Renal cortex interstitium (tissue), 11 donors: ENCODE data around the gene PRIM2. TPM values are rescaled to one million over a fixed set of nuclear protein-coding genes. Genes with fewer than 3 reads are reported as not detected.
A peak's percentile ranks its signal among the peaks of the same experiment; 100 is the strongest.
"Not testable (repeated sequence)": the region's sequence is repeated elsewhere in the genome, so short reads cannot be mapped to it uniquely, and the experiment has no call there.

Experiments used
- DNase-seq, 11 donors: peaks; one replicate each; pipeline ENCODE4 v3.0.0-alpha.2; 2013; ENCODE audit warnings: low read depth in 9 of 11, low spot score in 4 of 11; ENCODE audit errors: extremely low read depth in 1 of 11
- polyA plus RNA-seq, 3 donors: library from polyadenylated mRNA; unstranded; fragments of 120-200 nt; gene quantifications; one replicate each; pipeline ENCODE4 v1.2.1, GENCODE V29; 2013; ENCODE audit not compliant: insufficient read length in 3 of 3

Gene PRIM2
- polyA plus RNA-seq, 3 donors = 13.5 to 20.6 (median 16.9) TPM

DNA sequence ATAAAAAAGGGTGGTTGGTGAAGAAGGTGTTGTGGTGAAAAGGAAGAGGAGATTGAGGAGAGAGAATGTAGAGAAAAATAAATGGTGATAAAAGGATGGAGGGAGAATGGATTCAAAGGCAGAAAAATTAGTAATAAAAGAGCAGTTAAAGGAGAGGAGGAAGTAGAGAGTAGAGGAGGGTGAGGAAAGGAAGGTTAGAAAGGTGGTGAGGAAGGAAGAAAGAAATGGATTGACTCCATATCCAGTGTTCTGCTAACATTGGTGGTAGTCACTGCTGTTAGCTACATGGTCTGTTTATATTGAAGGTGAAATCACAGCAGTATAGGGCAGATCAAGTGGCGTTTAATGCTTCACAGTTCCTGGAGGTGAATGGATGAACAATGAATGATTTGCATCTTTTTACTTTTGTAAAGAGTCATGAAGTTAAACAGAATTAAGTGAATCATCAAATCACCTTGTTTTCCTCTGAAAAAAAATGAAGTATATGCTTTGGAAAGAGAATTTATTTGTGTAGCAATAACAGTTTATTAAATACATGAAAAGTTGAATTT is 154.0 kb downstream of the PRIM2 start:
- DNase-seq = not testable (repeated sequence)

DNA sequence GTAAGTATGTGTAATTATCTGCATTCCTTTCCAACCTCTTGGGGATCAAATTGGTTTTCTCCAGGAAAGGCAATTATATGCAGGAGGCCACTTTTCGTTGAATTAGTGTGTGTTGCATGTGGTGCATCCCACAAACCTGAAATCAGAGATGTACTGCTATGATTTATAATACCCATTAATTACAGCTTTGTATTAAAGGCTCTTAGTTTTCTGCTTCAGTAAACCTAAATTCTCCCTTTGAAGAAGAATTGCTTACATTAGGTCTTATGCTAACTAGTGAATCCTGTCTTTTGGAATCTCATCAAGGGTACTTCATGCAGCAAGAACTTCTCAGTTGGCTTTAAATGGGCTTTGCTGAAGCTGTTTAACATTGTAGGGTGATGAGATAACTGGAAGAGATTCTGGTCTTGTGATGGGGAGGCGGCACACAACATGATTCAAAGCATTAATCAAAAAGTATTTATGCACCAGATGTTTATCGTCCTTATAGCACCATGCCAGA is 155.5 kb downstream of the PRIM2 start:
- DNase-seq = peak in 5 of 11 donors; percentile 20 to 46 (median 28)

DNA sequence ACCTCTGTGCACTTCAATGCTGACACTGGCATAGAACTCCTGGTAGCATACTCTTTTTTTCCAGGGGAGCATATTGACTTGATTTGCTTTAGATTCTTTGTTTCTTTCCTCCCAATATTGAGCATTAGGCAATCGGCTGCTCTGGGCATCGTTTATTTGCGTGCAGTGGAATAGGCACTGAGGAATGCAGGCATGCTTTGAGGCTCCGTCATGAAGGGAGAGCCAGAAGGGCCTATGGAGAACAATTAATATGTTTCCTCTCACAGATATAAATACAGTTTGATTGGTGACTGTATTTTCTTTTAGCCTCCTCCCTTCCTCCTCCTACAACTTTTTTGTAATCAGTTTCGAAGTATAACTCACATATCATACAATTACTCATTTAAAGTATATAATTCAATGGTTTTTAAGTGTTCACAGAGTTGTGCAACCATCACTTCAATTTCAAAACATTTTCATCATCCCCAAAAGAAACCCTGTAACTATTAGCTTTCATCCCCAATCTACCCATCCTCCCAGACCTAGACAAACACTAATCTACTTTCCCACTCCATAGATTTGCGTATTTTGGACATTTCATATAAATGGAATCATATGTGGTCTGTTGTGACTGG is 157.5 kb downstream of the PRIM2 start:
- not testable (repeated sequence) for DNase-seq

DNA sequence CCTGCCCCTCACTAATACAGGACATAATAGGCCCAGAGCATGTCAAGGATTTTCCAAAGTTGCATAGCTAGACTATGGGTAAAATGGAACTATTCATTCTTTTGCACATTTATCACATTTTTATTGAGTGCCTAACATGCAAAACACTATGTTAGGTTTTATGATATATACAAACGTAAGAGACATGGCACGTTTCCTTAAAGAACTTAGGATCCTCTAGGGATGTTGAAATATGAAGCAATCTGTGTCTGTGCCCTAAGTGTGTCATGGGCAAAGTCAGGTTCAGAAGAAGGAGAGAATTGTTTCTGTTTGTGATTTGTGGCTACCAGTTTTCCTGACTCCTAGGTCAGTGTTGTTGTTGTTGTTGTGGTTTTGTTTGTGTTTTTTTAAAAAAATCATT is 158.2 kb downstream of the PRIM2 start:
- not testable (repeated sequence) for DNase-seq

DNA sequence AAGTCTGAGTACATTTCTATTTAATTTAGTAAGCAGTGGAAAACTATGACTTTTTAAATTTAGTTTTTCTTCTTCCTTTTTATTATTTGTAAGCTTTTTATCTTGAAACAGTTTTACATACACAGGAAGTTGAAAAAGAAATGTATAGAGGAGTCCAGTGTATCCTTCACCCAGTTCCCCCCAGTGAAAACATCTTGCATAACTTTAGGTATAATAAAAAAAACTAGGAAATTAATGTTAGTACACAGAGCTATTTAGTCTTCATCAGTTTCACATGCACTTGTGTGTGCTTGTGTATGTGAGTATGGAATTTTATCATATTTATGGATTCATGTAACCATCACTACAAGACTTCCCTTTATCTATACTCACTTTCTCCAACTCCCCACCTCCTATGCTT is 162.8 kb downstream of the PRIM2 start:
- DNase-seq = not testable (repeated sequence)

GRCh38 chr6:57481121-57481520 is 163.7 kb downstream of the PRIM2 start:
- not testable (repeated sequence) for DNase-seq

GRCh38 chr6:57482471-57482870 is 165.0 kb downstream of the PRIM2 start:
- DNase-seq = not testable (repeated sequence)

DNA sequence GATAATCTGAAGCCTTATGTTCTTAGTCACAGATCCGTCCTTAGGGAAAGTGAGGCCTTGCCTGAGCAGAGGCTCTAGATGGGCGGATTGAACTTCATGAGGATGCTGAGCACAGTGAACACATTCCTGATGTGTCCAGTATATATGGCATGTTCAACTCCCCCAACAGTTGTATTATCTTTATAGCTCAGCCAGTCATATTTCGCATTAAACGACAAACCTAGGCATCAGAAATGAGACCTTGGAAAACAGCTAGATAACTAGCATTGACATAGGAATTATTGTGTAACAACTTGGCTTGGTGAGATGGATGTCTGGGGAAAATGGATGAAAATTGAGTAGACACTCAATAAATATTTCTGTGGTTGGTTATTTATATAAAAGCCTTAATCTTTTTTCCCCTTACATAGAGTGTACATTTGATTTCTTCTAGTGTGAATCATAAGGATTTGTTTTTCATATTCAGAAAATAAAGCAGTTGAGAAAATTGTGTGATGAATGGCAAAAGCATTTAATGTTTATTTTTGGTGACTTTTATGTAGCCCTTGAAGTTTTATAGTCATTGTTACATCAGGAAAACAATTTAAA is 169.2 kb downstream of the PRIM2 start:
- not testable (repeated sequence) for DNase-seq

DNA sequence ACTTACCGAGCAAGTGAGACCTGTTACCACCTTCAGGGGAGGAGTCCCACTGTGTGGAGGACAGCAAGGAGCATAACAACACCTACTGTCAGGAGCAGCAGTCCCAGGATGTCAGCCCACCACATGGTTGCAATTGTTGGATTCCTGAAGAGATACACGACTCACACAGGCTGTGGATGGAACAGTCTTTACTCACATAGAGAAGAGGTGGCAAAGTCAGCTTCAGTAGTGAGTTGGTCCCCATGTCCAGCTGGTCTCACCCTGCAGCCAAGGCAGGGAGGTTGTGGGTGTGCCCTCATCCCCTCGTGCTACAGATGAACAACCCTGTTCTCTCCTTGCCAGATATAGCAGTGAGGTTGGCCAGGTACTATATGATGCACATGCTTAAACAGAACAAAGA is 171.1 kb downstream of the PRIM2 start:
- DNase-seq = not testable (repeated sequence)

DNA sequence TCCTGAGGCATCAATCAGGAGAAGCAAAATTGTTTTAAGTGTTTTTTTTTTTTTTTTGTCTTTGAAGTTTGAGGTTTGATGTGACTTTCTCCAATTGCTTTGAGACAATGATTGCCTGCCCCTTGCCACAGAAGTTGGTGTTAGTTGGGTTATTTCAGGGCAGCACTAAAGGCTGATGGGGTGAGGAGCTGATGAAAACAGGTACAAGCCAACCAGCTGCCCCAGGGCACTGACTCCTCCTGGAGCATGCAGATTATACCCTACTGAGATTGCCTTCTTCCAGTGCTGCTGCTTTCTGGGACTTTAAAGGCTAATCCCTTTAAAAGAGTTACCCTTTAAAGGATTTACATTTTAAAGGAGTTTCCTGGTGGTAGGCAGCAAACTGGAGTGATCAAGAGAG is 172.5 kb downstream of the PRIM2 start:
- DNase-seq = not testable (repeated sequence)

- DNase-seq = not testable (repeated sequence)
Observed at GRCh38 chr6:57491795-57492194, 174.4 kb downstream of the PRIM2 start.

DNA sequence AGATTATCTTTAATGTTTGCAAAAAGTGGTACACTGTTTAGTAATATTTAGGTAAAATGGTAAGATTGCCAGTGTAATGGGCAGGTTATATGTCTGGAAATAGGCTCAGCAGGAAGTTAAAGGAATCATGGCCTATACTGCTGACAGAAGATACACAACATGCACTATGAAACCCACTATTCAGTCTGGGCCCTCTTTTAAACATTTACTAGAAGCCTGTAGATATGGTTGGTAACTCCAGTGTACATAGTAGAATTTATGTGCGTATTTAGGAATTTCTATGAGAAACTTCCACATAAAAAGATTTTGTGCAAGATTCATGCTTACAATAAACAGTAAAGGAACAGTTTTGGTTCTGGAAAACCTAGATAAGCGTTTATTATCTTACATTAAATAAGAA is 178.8 kb downstream of the PRIM2 start:
- DNase-seq = not testable (repeated sequence)

DNA sequence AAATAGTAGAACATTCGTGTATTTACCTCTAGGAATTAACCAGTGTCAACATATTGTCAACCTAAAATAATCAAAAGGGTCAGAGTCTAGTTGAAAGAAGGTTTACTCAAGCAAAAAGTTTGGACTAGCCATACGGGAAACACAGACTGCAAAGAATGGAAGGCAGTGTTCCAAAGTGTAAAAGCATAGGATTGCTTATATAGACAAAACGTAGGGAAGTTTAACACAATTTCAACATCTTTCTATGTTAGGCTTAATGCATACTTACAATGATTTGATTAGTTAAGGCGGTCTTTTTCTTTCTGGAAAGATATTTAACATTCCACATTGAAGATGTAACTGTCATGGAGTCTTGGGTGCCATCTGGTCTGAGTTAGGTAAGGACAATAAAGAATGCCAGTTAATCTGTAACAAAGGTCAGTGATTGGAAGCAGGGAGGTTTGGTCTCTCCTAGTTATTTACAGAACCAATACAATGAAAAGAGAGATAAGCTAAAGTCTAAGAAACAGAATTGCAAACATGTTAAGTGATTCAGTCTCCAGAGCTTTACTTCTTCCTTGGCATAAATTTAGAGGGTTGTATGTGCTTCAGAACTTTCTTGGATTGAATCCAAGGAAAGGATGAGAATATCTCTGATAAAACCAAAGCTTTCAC is 183.1 kb downstream of the PRIM2 start:
- not testable (repeated sequence) for DNase-seq

GRCh38 chr6:57502387-57502786 is 185.0 kb downstream of the PRIM2 start:
- not testable (repeated sequence) for DNase-seq

GRCh38 chr6:57505251-57505650 is 187.8 kb downstream of the PRIM2 start:
- not testable (repeated sequence) for DNase-seq

DNA sequence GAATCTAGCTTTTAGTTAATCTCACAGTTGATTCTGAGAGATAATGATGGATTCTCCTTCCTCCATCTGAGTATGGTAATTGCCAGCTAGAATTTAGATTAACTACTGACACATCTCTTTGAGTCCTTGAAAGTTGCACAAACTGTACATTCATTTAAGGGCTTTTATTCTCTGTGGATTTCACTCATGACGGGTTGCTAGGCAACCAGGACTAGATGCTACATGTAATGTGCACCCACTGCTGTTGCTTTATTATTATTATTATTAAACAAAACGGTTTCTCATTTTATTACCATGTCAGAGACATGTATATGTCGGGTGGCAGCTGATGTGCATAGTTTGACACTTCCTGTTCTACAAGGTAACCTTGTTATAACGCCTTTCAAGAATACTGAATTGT is 193.0 kb downstream of the PRIM2 start:
- not testable (repeated sequence) for DNase-seq

- not testable (repeated sequence) for DNase-seq
Observed at GRCh38 chr6:57515171-57515570, 197.7 kb downstream of the PRIM2 start.

DNA sequence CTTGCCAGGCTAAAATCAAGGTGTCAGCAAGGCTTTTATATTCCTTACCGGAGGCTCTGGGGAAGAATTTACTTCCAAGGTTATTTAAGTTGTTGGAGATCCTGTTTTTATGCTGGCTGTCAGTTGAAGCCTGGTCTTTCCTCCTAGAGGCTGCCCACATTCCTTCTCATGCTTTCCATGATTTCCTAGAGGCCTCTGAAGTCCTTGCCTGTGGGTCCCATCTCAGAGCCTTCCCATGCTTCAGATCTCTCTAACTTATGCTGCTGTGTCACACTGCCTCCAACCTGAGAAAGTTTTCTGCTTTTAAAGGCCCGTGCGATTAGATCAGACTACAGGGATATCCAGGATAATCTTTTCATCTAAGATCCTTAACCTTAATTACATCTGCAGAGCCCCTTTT is 198.4 kb downstream of the PRIM2 start:
- not testable (repeated sequence) for DNase-seq

GRCh38 chr6:57516776-57517175 is 199.3 kb downstream of the PRIM2 start:
- DNase-seq = not testable (repeated sequence)

DNA sequence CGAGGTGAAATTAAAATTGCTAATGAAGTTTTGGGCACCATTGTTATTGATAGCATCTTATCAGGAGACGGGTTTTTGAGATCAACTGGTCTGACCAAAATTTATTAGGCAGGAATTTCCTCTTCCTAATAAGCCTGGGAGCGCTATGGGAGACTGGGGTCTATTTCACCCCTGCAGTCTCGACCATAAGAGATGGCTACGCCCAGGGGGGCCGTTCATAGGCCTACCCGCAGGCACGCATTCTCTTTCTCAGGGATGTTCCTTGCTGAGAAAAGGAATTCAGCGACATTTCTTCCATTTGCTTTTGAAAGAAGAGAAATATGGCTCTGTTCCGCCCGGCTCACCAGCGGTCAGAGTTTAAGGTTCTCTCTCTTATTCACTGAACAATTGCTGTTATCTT is 201.8 kb downstream of the PRIM2 start:
- DNase-seq = not testable (repeated sequence)
